Stimulated activated CD8-positive, alpha-beta memory T cell treated with anti-CD3 and anti-CD28 coated beads, Interleukin-15, amount 100 ng/mL, for 48 hours (primary cell): ENCODE data around the gene TEK.
"Not testable (repeated sequence)": the region's sequence is repeated elsewhere in the genome, so short reads cannot be mapped to it uniquely, and the experiment has no call there.

Source experiments
- DNase-seq, 2 donors: peaks; one replicate each; pipeline ENCODE4 v3.0.0-alpha.2; 2020; ENCODE audit warnings: low read depth in 2 of 2

TEK gene

GRCh38 chr9:27227192-27227591 is 118.2 kb downstream of the TEK start:
- no peak for DNase-seq

GRCh38 chr9:27239648-27240047 is 130.6 kb downstream of the TEK start:
- not testable (repeated sequence) for DNase-seq

DNA sequence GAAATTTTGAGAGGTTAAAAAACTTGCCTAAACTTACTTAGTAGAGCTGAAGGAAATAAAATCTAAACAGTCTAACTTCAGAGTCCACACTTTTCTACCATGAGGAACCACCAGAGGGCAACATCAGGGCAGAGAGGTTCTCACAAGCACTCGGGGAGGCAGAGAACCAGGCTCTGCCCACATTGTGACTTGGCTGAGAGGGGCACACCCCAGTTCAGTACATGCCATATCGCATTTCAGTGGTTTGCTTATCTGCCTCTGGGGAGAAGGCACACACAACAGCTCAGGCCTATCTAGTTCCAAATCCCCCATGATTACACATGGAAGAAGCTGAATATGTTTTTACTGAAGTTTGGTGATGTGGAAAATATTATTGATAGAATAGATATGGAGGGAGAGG is 138.7 kb downstream of the TEK start:
- no peak for DNase-seq

GRCh38 chr9:27248702-27249101 is 139.7 kb downstream of the TEK start:
- no peak for DNase-seq

- DNase-seq: no peak
These were observed 149.6 kb downstream of the TEK start for GRCh38 chr9:27258662-27259061.

GRCh38 chr9:27260789-27261516 is 151.9 kb downstream of the TEK start:
- no peak for DNase-seq

DNA sequence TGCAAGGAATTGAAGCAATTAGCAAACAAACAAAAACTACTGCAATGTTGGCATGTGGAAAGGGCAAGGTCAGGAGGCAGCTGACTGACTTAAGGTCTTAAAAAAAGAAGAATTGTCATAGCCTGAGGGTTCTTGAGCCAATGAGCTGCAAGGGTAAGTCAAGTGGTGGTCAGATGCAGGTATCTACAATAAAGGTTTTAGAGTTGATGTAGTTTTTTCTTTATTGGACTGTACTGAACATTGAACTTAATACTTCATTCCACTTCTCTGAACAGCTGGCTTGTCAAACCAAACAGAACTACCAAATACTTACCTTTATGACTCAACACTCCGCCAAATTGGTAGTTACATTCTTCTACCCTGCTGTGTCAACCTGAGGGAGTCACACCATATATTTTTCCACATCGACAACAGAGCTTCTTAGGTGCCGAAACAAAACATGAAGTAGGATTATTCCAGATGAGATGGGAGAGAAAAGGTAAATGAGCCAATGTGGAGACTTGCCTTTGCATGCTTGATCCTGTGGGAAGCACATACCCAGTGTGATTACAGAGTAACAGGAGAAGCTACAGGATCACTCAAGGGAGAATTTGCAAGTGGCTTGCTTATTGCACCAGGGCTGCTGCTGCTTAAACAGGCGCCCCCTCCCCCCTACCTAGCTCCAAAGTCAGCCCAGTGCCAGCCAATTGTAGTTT is 152.6 kb downstream of the TEK start:
- no peak for DNase-seq

DNA sequence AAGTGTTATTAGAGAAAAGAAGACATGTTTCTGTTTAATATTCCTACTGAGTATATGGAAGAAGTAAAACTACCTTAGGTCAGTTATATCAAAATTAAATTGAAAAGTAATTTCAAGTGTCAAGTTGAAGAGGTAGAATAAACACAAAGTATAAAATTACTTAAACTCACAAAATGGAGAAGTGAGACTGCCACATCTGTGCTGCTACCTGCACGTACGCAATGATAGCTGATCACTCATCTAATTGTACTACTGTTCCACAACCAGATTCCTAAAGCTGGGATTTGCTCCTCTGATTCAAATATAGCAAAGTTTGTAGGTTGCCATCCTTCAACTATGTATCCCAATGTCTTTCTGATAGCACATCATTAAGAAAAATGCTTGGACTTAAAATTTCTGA is 163.1 kb downstream of the TEK start:
- DNase-seq: no peak

- no peak for DNase-seq
These were observed 164.2 kb downstream of the TEK start for GRCh38 chr9:27273186-27273585.

DNA sequence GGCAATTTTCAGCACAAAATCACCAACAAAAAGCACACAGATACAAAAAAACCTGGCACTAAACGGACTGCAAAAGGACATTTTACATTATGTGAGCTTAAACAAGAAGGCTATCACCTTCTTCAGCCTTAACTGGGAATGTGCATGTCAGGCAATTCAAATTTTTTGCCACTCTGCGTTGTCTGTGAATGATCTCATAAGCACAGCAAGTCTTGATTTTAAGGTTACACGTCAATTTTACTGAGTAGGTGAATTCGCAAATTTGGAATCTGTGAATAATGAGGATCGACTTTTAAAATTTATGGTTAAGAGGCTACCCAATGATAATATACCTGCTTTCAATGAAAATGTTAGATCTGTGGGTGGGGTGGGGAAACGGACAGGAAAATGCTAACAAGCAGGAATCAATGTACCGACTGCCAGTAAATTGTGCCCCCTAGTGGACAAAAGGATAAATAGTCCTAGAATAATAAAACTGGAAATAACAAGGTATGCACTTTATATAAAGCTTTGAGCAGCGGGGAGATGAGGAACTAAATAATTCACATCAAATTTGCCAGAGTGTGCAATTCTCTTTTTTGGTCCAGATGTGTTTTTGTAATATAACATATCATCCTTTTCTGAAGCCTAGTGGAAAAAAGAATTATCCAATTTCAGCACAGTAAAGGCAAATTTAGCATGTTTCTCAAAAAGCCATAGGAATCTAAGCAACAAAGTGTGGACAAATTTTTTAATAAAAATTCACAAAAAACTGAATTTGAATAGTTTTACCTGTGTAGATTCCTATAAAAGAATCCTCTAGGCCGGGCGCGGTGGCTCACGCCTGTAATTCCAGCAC is 167.4 kb downstream of the TEK start:
- no peak for DNase-seq

- no peak for DNase-seq
These were observed 169.3 kb downstream of the TEK start for GRCh38 chr9:27278374-27278773.

DNA sequence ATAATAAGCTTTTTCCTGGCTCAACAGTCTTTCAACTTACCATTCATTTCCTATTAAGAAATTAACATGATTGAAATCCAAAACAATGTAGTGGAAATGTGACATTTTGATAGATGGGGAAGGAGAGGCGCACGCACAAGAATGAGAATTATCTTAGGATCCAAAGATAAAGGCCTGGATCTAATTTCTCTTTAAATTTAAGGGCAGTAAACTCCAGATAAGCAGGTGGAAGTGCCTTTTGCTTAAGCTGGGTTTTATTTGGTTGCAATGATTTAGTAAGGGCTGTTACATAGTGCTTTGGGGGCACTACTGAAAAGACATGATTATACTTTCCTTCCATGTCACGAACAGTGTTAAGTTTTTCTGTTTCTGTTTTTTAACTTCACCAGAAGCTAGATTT is 170.6 kb downstream of the TEK start:
- DNase-seq: no peak
